ENCODE measurements around the gene LHFPL2. TPM values are rescaled to one million over a fixed set of nuclear protein-coding genes. Genes with fewer than 3 reads are reported as not detected.
A peak's percentile ranks its signal among the peaks of the same experiment; 100 is the strongest.

LHFPL2 gene
- total and polyA plus RNA-seq, 3 experiments from 2014 or later: 0.20 to 1.2 (median 0.84) TPM

DNA sequence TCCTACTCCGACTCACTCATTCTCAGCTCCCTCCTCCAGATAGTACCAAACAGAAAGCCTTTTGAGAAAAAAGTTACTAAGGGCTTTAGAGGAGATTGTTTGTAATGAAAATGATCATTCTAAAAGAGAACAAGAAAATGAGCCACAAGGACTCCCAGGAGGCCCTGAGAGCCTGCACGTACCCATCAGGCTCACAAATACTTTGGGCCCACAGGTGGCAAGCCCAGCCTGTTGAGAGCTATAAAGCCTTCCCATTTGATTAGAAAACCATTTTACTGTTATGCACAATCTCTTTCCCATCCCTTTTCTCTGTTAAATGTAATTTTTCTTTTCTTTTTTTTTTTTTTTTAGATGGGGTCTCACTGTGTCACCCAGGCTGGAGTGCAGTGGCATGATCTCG lies 136.1 kb downstream of the LHFPL2 start:
- CTCF ChIA-PET: interaction anchor here (1.0 kb wide), 1 partner anchor 9 kb away, joined by 3 read pairs; no protein-coding TSS in a partner anchor
- H3K27me3 ChIP-seq (ENCODE audit: insufficient read depth, low read length, poor library complexity, severe bottlenecking): peaks cover 18% of the 10 kb centered on the region

DNA sequence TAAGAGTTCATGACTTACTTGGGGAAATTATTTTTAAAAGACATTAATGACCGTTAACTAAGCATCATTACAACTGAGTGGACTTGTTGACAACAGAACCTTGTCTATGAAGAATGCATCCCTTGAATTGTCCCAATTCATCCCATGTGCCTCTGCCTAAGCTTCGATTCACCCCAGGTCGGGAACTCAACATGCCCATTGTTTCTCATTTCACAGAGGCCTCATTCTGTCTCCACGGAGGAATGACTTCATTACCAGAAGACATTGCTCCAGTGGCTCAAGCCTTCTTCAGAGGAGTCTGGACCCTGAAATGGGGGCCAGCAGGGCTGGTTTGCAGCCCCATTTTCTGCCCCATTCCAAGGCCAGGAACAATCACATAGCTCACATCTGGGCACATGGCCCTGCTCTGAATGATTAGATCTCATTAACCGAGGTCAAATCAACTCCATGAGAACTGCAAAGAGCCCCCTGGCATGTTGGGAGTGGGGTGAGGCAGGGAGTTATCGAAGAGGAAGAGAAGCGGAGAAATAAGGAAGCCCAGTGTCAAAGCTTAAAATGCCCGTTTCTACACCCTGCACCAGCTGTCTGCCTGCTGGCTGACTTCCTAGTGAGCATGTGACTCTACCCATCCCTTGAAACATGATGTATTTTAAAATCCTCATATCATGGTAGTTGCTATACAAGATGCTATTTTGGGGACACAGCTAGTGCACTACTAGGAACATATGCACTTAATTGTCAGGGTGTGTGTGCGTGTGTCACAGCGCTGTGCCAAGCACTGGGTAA lies 137.3 kb downstream of the LHFPL2 start:
- peaks cover 18% of the 10 kb centered on the region for H3K27me3 ChIP-seq (ENCODE audit: insufficient read depth, low read length, poor library complexity, severe bottlenecking)
- DNase-seq: no peak
- H3K9me3 Mint-ChIP-seq: no peaks in the 10 kb centered on the region
- no peaks in the 10 kb centered on the region for H3K36me3 ChIP-seq (ENCODE audit: insufficient read depth, low read length)
- H3K27me3 Mint-ChIP-seq: peaks cover 16 to 79% of the 10 kb centered on the region in 2 donors
- no peak overlapping the region for H3K27ac ChIP-seq (ENCODE audit: low read depth, low read length)
- H3K9me3 ChIP-seq (ENCODE audit: low read length): no peaks in the 10 kb centered on the region
- no peak overlapping the region for H3K27ac Mint-ChIP-seq
- peak overlapping the region in 5 of 7 donors; percentile 5 to 87 (median 81) for H3K4me3 Mint-ChIP-seq
- ChIA-PET POLR2A (no interaction called here), CTCF (no interaction called here)
- peaks cover 9 to 18% (median 11%) of the 10 kb centered on the region in 3 donors for H3K4me1 Mint-ChIP-seq
- peaks cover 0 to under 1% (median 0%) of the 10 kb centered on the region in 3 donors for H3K36me3 Mint-ChIP-seq
- peaks cover 8% of the 10 kb centered on the region for H3K4me1 ChIP-seq (ENCODE audit: insufficient read depth, low read length)
- no peak overlapping the region for H3K4me3 ChIP-seq (ENCODE audit: low read length)

More for the DNA sequence above, 136.1 kb downstream of the LHFPL2 start:
- no peaks in the 10 kb centered on the region for H3K36me3 Mint-ChIP-seq
- Histone ChIP-seq H3K27ac (ENCODE audit: low read depth, low read length) (no peak overlapping the region), H3K36me3 (ENCODE audit: insufficient read depth, low read length) (no peaks in the 10 kb centered on the region), H3K4me3 (ENCODE audit: low read length) (no peak overlapping the region), H3K4me1 (ENCODE audit: insufficient read depth, low read length) (peaks cover 8% of the 10 kb centered on the region), H3K9me3 (ENCODE audit: low read length) (no peaks in the 10 kb centered on the region)
- H3K27ac Mint-ChIP-seq: no peak overlapping the region
- no peaks in the 10 kb centered on the region for H3K9me3 Mint-ChIP-seq
- no peak overlapping the region for H3K4me3 Mint-ChIP-seq
- peaks cover 9 to 18% (median 11%) of the 10 kb centered on the region in 3 donors for H3K4me1 Mint-ChIP-seq
- H3K27me3 Mint-ChIP-seq: peaks cover 21 to 76% of the 10 kb centered on the region in 2 donors
- POLR2A ChIA-PET: no interaction called here
- DNase-seq: no peak

DNA sequence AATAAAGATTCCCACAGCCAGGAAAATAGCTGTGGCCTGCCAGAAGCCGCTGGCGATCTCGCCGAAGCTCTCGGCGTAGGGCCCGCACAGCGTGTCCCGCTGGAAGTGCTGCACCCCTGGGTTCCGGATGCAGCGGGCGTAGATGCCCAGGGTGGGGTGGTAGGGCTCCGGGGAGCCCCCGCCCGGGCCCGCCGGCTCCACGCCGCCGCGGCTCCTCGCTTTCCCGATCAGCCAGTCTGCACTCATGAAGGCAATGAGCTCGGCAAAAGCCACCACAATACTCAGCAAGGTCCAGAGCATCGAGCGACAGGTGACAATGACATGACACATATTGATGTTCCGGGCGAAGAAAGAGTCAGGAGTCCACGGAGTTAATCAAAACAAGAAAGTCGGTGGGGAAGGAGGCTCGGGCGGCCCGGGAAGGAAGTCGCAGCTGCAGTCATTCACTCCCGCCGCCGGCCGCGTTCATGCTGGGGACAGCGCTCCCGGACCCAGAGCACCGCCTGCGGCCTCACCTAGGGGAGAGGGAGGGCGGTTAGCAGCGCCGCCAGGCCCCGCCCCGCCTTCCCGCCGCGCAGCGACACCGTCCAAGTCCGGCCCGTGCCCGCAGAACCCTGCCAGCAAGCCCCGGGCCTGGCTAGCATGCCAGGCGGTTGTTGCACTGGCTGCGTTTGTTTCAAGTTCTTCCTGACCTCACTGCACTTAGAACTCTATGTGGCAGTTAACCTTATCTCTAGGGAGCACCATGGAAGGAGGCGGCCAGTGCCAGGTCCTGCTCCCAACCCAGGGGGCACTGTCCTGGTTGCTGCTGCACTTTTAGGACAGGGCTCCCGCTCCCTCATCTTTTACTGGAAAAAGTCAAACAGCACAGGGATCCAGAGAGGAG lies 138.4 kb downstream of the LHFPL2 start:
- peaks cover 8% of the 10 kb centered on the region for H3K4me1 ChIP-seq (ENCODE audit: insufficient read depth, low read length)
- peaks cover 9 to 18% (median 11%) of the 10 kb centered on the region in 3 donors for H3K4me1 Mint-ChIP-seq
- H3K27ac ChIP-seq (ENCODE audit: low read depth, low read length): no peak overlapping the region
- no peaks in the 10 kb centered on the region for H3K9me3 ChIP-seq (ENCODE audit: low read length)
- no peaks in the 10 kb centered on the region for H3K36me3 ChIP-seq (ENCODE audit: insufficient read depth, low read length)
- peaks cover 0 to 2% (median 0%) of the 10 kb centered on the region in 3 donors for H3K36me3 Mint-ChIP-seq
- H3K27me3 Mint-ChIP-seq: peaks cover 12 to 78% of the 10 kb centered on the region in 2 donors
- peak overlapping the region in 3 of 8 donors; percentile 12 to 70 (median 69) for H3K27ac Mint-ChIP-seq
- H3K4me3 Mint-ChIP-seq: peak overlapping the region; percentile 80 to 89 (median 83)
- peak overlapping the region; percentile 59 for H3K4me3 ChIP-seq (ENCODE audit: low read length)
- DNase-seq: peak in 3 of 5 donors; percentile 14 to 23 (median 16)
- CTCF ChIA-PET: no interaction called here
- H3K27me3 ChIP-seq (ENCODE audit: insufficient read depth, low read length, poor library complexity, severe bottlenecking): peaks cover 18% of the 10 kb centered on the region
- no peaks in the 10 kb centered on the region for H3K9me3 Mint-ChIP-seq
- POLR2A ChIA-PET: no interaction called here

GRCh38 chr5:78509145-78509865 lies 139.3 kb downstream of the LHFPL2 start:
- ChIA-PET POLR2A (no interaction called here), CTCF (no interaction called here)
- peaks cover 9 to 18% (median 11%) of the 10 kb centered on the region in 3 donors for H3K4me1 Mint-ChIP-seq
- peaks cover 0 to 2% (median 0%) of the 10 kb centered on the region in 3 donors for H3K36me3 Mint-ChIP-seq
- Histone ChIP-seq H3K4me1 (ENCODE audit: insufficient read depth, low read length) (peaks cover 8% of the 10 kb centered on the region), H3K27ac (ENCODE audit: low read depth, low read length) (no peak overlapping the region), H3K9me3 (ENCODE audit: low read length) (no peaks in the 10 kb centered on the region), H3K4me3 (ENCODE audit: low read length) (peak overlapping the region; percentile 59), H3K27me3 (ENCODE audit: insufficient read depth, low read length, poor library complexity, severe bottlenecking) (peaks cover 18% of the 10 kb centered on the region), H3K36me3 (ENCODE audit: insufficient read depth, low read length) (no peaks in the 10 kb centered on the region)
- H3K27me3 Mint-ChIP-seq: peaks cover 18 to 77% of the 10 kb centered on the region in 2 donors
- peak in 1 of 5 donors; percentile 2 for DNase-seq
- peak overlapping the region in 3 of 8 donors; percentile 42 to 78 (median 69) for H3K27ac Mint-ChIP-seq
- H3K9me3 Mint-ChIP-seq: no peaks in the 10 kb centered on the region
- peak overlapping the region; percentile 80 to 89 (median 83) for H3K4me3 Mint-ChIP-seq

DNA sequence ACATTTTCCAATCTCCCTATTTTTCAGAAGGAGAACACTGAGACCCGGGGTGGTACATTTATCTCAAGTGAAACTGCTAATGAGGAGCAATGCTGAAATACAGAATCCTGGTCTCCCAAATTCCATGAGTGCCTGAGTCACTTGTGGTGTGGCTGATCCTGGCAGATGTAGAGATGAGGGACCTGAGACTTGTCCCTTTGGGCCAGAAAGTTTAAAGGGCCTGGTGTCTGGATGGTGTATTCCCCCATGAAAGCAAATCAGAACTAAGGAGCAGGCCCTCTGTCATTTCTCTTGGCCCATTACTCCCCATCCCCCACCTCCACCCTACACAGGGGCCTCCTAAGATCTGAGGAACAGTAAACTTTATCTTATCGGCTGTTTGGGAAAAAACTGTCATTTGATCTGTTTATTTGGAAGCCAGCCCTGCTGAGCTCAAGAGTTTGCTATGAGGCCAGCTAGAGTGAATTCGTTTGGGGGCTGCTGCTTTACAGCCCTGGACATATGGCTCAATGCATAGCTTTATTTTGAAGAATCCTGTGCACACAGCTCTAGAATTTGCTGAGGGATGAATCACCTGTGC lies 140.3 kb downstream of the LHFPL2 start:
- POLR2A ChIA-PET: no interaction called here
- no peak for DNase-seq
- no peaks in the 10 kb centered on the region for H3K36me3 ChIP-seq (ENCODE audit: insufficient read depth, low read length)
- Mint-ChIP-seq H3K27ac (no peak overlapping the region), H3K27me3 (peaks cover 18 to 76% of the 10 kb centered on the region in 2 donors), H3K4me1 (peaks cover 9 to 18% (median 11%) of the 10 kb centered on the region in 3 donors), H3K36me3 (peaks cover 0 to 2% (median 0%) of the 10 kb centered on the region in 3 donors), H3K4me3 (peak overlapping the region in 2 of 7 donors; percentile 14 to 52), H3K9me3 (no peaks in the 10 kb centered on the region)
- CTCF ChIA-PET: no interaction called here
- peaks cover 18% of the 10 kb centered on the region for H3K27me3 ChIP-seq (ENCODE audit: insufficient read depth, low read length, poor library complexity, severe bottlenecking)
- no peaks in the 10 kb centered on the region for H3K9me3 ChIP-seq (ENCODE audit: low read length)
- H3K4me3 ChIP-seq (ENCODE audit: low read length): no peak overlapping the region
- H3K4me1 ChIP-seq (ENCODE audit: insufficient read depth, low read length): peaks cover 8% of the 10 kb centered on the region
- no peak overlapping the region for H3K27ac ChIP-seq (ENCODE audit: low read depth, low read length)

GRCh38 chr5:78507531-78507930 lies 141.0 kb downstream of the LHFPL2 start:
- ChIA-PET POLR2A (no interaction called here), CTCF (no interaction called here)
- H3K4me1 ChIP-seq (ENCODE audit: insufficient read depth, low read length): peaks cover 8% of the 10 kb centered on the region
- no peak for DNase-seq
- Mint-ChIP-seq H3K27ac (no peak overlapping the region), H3K9me3 (no peaks in the 10 kb centered on the region), H3K27me3 (peaks cover 14 to 81% of the 10 kb centered on the region in 2 donors), H3K4me1 (peaks cover 9 to 18% (median 11%) of the 10 kb centered on the region in 3 donors), H3K4me3 (no peak overlapping the region), H3K36me3 (peaks cover 0 to 2% (median 0%) of the 10 kb centered on the region in 3 donors)
- no peak overlapping the region for H3K27ac ChIP-seq (ENCODE audit: low read depth, low read length)
- no peak overlapping the region for H3K4me3 ChIP-seq (ENCODE audit: low read length)
- H3K36me3 ChIP-seq (ENCODE audit: insufficient read depth, low read length): no peaks in the 10 kb centered on the region
- H3K9me3 ChIP-seq (ENCODE audit: low read length): no peaks in the 10 kb centered on the region
- peaks cover 18% of the 10 kb centered on the region for H3K27me3 ChIP-seq (ENCODE audit: insufficient read depth, low read length, poor library complexity, severe bottlenecking)

GRCh38 chr5:78506261-78507024 lies 142.1 kb downstream of the LHFPL2 start:
- Histone ChIP-seq H3K27ac (ENCODE audit: low read depth, low read length) (no peak overlapping the region), H3K4me3 (ENCODE audit: low read length) (no peak overlapping the region), H3K4me1 (ENCODE audit: insufficient read depth, low read length) (peaks cover 8% of the 10 kb centered on the region), H3K9me3 (ENCODE audit: low read length) (no peaks in the 10 kb centered on the region), H3K36me3 (ENCODE audit: insufficient read depth, low read length) (no peaks in the 10 kb centered on the region), H3K27me3 (ENCODE audit: insufficient read depth, low read length, poor library complexity, severe bottlenecking) (peaks cover 18% of the 10 kb centered on the region)
- ChIA-PET POLR2A (no interaction called here), CTCF (no interaction called here)
- no peak overlapping the region for H3K4me3 Mint-ChIP-seq
- no peak for DNase-seq
- no peak overlapping the region for H3K27ac Mint-ChIP-seq
- peaks cover 14 to 85% of the 10 kb centered on the region in 2 donors for H3K27me3 Mint-ChIP-seq
- peaks cover 9 to 18% (median 11%) of the 10 kb centered on the region in 3 donors for H3K4me1 Mint-ChIP-seq
- no peaks in the 10 kb centered on the region for H3K9me3 Mint-ChIP-seq
- H3K36me3 Mint-ChIP-seq: peaks cover 0 to 2% (median 0%) of the 10 kb centered on the region in 3 donors
